Left lobe of liver (tissue), 2 donors: ENCODE data around the gene CLEC4M. TPM values are rescaled to one million over a fixed set of nuclear protein-coding genes. Genes with fewer than 3 reads are reported as not detected.

ENCODE experiments used
- ATAC-seq: fragments of 200-7000 bp; cut with Tn5 transposase; one replicate; pipeline ENCODE4 v1.9.1; 2020; ENCODE audit warnings: mild to moderate bottlenecking, moderate library complexity
- DNase-seq: peaks from one replicate; pipeline ENCODE4 v3.0.0-alpha.2; 2020; ENCODE audit warnings: low spot score
- total RNA-seq: library from RNA; stranded (reverse); gene quantifications from one replicate; pipeline ENCODE4 v1.2.1, GENCODE V29; 2021
- donor health status: DM: no; HTN: no; CAD: no; lungs with moderate emphysema.
- donor health status: DM: no; HTN: yes; CAD: no.

The CLEC4M gene, protein sequence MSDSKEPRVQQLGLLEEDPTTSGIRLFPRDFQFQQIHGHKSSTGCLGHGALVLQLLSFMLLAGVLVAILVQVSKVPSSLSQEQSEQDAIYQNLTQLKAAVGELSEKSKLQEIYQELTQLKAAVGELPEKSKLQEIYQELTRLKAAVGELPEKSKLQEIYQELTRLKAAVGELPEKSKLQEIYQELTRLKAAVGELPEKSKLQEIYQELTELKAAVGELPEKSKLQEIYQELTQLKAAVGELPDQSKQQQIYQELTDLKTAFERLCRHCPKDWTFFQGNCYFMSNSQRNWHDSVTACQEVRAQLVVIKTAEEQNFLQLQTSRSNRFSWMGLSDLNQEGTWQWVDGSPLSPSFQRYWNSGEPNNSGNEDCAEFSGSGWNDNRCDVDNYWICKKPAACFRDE
- 13.2 TPM for total RNA-seq

- DNase-seq, result no peak
- ATAC-seq, result peak; percentile 37
These were observed at the start of gene CLEC4M for GRCh38 chr19:7762719-7763293. CLEC4M (plus strand) TSS chr19:7763243; CDS start chr19:7763267, 24 bp downstream.

DNA sequence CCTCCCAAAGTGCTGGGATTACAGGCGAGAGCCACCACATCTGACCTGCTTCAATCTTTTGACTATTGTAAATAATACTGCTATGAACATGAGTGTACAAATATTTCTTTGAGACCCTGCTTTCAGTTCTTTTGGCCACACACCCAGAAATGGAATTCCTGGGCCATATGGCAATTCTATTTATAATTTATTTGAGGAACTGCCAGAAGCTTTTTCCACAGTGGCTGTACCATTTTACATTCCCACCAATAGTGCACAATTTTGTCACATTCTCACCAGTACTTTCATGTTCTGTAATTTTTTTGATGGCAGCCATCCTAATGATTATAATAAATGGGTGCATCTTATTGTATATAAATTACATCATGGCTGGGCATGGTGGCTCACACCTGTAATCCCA lies 47.4 kb upstream of the CLEC4M start:
- ATAC-seq (no peak), DNase-seq (no peak)

DNA sequence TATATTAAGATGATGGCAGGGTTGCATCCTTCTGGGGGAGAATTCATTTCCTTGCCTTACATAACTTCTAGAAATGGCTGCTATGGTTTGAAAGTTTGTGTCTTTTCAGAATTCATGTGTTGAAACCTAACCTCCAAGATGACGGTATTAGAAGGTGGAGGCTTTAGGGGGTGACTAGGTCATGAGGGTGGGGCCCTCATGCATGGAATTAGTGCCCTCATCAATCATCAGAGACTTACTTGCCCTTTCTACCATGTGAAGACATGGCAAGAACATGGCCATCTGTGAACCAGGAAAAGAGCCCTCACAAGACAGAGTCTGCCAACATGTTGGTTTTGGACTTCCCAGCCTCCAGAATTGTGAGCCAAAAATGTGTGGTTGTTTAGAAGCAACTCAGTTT lies 46.3 kb upstream of the CLEC4M start:
- no peak for ATAC-seq
- DNase-seq, result no peak

DNA sequence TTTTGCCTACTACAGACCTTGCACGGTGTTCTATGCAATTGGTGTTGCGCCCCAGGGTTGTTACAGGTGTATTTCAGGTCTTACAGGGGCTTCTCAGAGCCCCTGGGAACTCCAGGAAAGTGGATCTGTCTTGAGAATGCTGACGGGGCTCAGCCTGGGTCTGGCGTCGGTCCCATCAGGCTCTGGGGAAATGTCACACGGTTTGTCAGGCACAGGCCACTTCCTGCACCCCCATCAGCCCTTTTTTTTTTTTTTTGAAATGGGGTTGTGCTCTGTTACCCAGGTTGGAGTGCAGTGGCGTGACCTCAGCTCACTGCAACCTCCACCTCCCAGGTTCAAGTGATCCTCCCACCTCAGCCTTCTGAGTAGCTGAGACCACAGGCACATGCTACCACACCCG lies 44.4 kb upstream of the CLEC4M start:
- DNase-seq, result no peak
- peak; percentile 36 for ATAC-seq

- DNase-seq (no peak), ATAC-seq (no peak)
These were observed 42.7 kb upstream of the CLEC4M start for GRCh38 chr19:7720351-7720750.

DNA sequence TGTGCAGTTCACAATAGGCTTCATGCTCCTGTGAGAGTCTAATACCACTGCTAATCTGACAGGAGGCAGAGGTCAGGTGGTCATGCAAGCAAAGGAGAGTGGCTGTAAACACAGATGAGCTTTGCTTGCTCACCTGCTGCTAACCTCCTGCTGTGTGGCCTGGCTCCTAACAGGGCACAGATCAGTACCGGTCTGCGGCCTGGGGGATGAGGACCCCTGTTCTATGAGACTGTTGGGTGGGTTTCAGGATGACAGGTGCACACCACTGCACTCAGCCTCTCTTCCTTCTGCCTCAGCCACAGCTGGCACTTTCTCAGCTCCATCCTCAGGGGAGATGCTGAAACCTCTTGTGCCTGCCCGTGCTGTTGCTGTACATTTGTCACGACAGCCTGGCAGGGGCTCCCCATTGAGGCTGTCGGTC lies 40.8 kb upstream of the CLEC4M start:
- DNase-seq, result no peak
- no peak for ATAC-seq

GRCh38 chr19:7725791-7726190 lies 37.3 kb upstream of the CLEC4M start:
- ATAC-seq, result no peak

DNA sequence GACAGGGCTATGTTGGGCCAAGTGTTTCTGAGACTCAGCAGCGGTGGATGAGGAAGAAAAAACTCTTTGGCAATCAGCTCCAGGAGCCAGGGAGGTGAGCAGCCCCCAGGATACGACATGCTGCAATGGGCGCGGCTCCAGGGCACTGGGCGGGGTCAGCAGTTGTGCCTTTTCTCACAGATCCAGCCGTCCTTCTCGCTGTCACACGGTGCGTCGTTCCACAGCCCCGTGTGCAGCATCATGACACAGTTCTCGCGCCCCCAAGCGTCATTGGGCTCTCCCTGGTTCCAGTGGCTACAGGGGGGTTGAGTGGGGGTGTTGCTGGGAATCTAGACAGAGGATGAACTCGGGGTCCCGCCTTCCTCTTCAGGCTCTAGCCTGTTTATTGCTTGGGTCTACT lies 33.8 kb upstream of the CLEC4M start:
- ATAC-seq (no peak), DNase-seq (no peak)

More at GRCh38 chr19:7725791-7726190, 37.3 kb upstream of the CLEC4M start:
- DNase-seq, result no peak

- DNase-seq (no peak), ATAC-seq (no peak)
These were observed 33.2 kb upstream of the CLEC4M start for GRCh38 chr19:7729831-7730285.

DNA sequence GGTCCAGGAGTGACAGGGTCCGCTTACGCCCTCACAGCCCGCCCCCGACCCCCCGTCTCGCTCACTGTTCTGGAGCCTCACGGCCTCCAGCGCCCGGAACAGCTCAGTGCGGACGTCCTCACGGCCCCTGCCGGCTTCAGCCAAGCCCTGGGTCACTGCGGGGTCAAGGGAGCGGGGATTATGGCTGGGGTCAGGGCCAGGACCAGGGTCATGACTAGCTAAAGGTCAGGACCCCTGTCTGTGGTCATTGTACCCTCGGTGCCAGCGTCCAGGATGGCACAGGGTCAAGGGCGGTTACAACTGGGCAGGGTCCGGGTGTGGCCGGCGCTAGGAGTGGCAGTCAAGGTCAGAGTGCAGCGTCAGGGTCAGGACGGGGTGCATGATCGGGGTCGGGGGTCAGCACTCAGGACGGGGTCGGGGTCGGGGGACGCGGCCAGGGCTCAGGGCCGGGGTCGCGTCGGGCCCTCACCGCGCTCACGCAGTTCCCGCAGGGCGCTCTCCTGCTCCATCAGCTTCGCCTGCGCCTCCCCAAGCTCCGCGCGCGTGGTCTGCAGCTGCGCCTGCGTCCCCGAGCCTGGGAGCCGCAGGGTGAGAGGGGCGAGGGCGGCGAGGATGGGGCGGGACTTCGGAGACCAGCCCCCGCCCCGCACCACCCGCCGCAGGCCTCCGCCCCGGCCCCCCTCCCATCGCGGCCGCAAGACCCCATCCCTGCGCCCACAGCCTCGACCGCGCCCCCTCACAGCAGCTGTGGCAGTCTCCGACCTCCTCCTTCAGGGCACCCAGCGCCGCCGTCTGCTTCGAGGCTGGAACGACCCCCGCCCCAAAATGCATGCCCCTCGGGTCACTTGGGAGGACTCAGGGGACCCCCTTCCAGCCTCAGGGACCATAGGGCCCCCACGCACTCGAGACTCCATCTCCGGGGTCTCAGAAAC lies 32.5 kb upstream of the CLEC4M start:
- ATAC-seq (no peak), DNase-seq (no peak)

DNA sequence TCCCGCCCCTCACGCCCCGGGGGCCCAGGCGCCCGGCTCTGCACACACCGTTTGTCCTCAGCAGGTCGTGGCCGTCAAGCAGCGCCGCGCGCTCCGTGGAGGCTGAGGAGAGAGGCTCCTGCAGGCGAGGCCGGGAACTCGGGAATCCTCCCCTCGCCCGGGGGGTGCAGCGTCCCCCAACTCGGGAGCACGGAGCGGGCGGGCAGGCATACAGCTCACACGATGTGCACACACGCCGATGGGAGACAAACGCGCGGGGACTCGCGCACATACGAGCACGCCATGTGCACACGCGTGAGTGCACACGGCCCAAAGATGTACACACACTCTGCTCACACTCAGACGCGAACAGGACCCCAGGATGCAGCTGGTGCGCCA lies 31.8 kb upstream of the CLEC4M start:
- DNase-seq, result no peak
- no peak for ATAC-seq

- DNase-seq (no peak), ATAC-seq (no peak)
These were observed 31.4 kb upstream of the CLEC4M start for GRCh38 chr19:7731615-7732014.

DNA sequence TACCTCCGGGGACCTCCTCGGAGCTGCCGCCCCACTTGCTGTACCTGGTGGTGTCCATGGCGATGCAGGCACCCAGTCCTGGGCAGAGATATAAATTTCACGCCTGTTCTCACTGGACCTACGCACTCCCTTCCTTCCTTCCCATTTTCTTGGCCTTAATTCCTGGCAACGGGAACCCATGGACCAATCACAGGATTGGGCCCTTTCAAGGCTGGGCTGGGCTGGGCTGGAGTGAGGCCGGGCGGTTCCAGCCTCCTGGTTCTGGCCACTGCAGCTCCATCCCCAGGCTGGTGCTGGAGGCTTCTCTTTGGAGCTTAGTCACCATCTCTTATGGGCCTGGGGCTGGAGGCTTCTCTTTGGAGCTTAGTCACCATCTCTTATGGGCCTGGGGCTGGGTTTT lies 31.0 kb upstream of the CLEC4M start, which contains the start of gene CLEC4G:
CLEC4G (minus strand) TSS at position 66 of the 400 bp plus-strand sequence; CDS start at position 58, 8 bp downstream.
- DNase-seq, result no peak
- peak; percentile 60 for ATAC-seq

- ATAC-seq (no peak), DNase-seq (no peak)
These were observed 29.7 kb upstream of the CLEC4M start for GRCh38 chr19:7733376-7733775.

DNA sequence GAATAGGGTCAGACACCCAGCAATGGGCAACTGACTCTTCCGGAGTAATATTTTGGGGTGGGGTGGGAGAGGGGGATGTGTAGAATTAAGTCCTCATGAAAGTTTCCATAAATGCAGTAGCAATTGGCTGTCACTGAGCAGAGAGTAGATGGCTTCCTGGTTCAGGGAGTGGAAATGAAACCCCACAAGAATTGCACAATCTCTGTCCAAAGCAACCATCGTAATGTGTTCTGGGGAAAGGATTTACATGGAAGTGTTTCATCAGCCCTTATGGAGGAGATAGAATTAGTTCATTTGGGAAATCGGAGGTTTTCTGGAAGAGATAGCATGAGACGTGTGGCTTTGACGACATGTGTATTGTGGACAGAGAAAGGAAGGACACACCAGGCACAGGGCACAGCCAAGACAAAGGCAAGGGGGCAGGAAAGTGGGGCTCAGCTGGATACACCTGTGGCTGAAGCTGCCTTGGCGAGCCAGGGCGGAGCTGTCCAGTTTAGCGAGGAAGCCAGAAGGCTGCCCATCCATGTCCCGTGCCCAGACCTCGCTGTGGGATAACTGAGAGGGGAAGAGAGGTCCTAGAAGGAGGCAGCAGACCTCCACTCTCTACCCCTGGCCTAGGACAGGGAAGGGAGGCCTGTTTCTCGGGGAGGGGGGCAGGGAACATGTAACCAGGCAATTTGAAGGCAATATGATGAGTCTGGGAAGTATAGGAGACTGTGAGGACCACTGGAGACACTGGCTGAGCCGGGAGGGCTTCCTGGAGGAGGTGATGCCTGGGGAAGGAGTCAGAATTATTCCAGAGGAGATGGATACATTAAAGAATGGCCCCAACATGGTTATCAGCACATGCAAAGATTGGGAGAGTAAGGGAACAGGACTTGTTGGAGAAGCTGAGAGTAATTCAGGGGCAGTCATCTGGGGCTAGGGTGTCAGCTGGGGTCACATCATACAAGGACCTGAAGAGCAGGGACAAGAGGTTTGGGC lies 28.5 kb upstream of the CLEC4M start:
- ATAC-seq (peak; percentile 36), DNase-seq (no peak)

DNA sequence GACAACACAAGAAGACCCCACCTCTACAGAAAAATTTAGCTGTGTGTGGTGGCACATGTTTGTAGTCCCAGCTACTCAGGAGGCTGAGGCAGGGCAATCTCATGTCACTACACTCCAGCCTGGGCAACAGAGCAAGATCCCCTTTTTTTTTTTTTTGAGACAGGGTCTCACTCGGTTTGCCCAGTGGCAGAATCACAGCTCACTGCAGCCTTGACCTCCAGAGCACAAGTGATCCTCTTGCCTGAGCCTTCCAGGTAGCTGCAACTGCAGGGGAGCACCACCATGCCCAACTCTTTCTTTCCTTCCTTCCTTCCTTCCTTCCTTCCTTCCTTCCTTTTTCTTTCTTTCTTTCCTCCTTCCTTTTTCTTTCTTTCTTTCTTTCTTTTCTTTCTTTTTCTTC lies 26.9 kb upstream of the CLEC4M start:
- ATAC-seq, result no peak
- DNase-seq, result no peak

GRCh38 chr19:7737215-7737614 lies 25.8 kb upstream of the CLEC4M start:
- ATAC-seq, result no peak
- DNase-seq, result no peak

GRCh38 chr19:7738023-7738422 lies 25.0 kb upstream of the CLEC4M start:
- ATAC-seq (no peak), DNase-seq (no peak)

GRCh38 chr19:7739211-7739755 lies 23.8 kb upstream of the CLEC4M start:
- DNase-seq (no peak), ATAC-seq (no peak)
